Fibroblast of skin of right biceps (primary cell): ENCODE data around the gene TBCD.
"Not testable (repeated sequence)": the region's sequence is repeated elsewhere in the genome, so short reads cannot be mapped to it uniquely, and the experiment has no call there.

Source experiments
- DNase-seq: peaks from one replicate; pipeline ENCODE4 v3.0.0-alpha.2; 2013

Gene TBCD

DNA sequence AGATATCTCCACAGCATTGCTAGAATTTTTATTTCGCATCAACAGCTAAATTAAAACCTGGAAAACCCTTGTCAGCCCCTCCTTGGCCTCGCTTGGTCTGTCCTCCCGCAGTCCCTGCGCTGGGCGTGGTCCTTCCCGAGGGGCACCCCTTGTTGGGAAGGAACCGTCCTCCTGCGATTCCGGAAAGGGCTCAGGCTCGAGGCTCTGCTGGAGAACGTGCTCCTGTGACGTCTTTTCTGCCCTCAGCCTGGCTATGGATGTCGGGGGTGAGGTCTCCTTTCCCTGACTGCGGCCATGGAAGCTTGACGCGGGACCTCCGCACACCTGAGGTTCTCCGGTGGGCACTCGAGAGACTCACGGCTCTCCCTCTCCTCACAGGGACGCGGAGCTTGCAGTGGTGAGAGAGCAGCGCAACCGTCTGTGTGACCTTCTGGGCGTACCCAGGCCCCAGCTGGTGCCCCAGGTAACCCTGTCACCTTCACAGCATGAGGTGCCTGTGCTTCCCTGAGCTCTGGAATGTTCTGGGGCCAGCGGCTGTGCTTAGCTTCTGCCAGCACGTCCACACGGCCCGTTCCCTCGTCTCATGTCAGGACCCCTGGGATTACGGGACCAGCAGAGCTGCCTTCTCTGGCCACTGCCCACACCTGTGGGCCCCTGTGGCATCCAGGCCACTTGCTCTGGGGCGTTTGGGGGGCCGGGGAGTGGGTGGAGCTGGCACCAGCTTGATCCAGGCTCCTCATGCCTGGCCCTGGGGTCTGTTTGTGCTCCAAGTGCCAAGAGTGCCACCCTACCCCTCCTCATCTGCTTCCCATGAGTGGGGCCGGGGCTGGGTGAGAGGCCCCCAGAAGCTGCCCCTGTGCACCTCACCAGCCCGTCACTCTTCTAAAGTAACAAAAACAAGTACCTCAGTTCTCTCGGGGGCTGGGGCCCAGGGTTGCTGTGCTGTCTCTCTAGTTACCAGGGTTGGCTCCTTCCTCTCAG, 189.4 kb downstream of the TBCD start:
- DNase-seq, result no peak

DNA sequence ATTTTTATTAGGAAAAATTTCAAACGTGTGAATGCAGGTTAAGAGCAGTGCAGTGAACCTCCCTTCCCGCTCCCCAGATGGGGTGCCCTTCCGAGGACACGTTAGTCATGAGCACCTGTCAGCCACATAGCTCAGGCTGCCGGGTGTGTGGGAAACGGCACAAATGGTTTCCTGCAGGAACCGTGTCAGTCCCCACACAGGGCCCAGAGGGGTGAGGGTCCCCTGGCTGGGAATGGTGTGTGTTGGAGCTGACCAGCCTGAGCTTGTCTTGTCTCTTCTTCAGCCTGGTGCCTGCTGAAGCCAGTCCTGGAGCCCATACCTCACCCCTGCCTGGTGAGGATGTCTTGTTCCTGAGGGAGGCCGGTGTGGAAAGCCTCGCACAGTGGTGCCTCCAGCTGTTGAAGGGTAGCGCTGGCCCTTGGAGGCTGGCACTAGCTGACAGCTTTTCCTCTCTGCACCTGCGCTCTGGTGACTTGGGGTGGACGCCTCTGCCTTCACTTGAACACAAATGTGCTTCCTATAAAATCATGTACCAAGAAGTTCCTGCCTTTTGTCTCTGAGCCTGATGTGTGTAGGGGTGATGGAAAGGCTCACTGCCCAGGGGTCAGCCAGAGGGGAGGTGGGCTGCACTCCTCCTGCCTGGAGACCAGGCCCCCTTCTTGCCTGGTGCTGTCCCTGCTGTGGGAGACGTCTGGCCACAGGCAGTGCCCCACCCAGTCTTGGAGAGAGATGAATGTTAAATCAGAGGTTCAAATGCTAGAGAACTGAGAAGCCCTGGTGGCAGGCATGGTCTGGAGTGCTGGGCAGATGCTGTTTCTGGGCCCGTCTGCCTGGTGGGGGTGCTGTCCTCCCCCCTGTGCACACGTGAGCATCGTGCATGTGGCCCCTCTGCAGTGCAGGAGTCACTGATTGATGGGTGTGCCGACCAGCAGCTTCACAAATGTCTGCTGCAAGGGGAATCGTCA, 190.6 kb downstream of the TBCD start:
- no peak for DNase-seq

DNA sequence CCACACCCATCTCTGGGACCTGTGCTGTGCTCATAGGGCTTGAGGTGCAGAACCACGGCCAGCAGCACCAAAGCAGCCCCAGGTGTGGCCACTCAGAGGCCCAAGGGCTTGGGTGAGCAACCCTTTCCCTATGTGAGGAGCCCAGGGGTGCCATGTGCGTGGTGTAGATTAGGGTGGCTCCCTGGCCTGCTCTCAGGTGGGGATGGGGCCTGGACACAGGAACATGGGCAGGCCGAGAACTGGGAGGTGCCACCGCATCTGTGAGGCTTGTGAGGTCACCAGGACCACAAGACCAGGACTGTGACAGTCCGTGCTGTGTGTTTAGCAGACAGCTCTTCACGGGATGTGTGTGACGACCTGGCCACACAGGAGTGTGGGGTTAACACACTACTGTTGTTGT, 191.5 kb downstream of the TBCD start:
- no peak for DNase-seq

DNA sequence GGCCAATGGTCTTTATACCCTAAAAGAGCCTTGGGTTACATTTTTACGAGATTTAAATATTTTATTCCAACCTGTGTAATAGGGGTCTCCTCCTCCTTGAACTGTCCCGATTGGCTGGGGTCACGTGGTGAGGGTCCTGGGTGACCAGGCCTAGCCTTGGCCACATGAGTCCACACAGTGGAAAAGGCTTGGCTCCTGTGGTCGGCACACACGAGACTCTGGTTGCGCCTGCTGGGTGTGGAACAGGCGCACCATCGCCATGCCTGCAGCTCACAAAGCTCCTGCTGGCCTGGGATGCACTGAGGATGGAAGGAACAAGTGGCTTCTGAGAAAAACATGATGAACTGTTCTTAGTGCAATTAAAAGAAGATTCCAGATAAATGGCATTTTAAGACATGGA, 191.9 kb downstream of the TBCD start:
- no peak for DNase-seq

DNA sequence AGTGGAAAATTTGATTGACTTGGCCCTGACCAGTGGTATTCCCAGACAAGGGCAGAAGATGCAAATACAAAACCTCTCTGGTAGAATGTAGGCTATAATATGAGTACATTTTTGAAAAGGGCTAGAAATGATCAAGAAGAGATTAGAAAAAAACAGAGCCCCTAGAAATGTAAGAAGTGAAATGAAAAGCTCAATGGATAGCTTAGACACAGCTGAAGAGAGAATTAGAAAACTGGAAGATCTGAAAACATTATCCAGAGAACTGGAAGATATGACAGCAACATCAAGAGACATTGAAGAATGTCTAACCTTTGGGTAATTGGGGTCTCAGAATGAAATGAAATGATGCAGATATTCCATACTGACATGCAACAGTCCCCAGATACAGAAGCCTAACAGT, 193.1 kb downstream of the TBCD start:
- DNase-seq, result no peak

DNA sequence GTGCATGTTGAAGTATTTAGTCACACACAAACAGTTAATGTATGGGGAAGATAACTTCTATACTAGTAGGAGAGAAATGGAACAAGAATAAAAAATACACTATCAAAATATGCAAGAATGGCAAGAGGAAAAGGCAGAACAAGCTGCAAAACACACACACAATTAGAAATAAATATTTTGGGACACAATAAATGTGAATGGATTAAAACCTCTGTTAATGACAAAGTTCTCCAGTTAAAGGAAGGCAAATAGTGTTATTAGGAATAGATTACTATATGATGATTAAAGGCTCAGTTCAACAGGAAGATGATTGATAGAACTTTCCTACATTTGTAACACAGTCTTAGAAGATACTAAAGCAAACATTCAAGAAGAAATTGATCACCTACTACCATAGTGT, 194.2 kb downstream of the TBCD start:
- DNase-seq, result no peak

DNA sequence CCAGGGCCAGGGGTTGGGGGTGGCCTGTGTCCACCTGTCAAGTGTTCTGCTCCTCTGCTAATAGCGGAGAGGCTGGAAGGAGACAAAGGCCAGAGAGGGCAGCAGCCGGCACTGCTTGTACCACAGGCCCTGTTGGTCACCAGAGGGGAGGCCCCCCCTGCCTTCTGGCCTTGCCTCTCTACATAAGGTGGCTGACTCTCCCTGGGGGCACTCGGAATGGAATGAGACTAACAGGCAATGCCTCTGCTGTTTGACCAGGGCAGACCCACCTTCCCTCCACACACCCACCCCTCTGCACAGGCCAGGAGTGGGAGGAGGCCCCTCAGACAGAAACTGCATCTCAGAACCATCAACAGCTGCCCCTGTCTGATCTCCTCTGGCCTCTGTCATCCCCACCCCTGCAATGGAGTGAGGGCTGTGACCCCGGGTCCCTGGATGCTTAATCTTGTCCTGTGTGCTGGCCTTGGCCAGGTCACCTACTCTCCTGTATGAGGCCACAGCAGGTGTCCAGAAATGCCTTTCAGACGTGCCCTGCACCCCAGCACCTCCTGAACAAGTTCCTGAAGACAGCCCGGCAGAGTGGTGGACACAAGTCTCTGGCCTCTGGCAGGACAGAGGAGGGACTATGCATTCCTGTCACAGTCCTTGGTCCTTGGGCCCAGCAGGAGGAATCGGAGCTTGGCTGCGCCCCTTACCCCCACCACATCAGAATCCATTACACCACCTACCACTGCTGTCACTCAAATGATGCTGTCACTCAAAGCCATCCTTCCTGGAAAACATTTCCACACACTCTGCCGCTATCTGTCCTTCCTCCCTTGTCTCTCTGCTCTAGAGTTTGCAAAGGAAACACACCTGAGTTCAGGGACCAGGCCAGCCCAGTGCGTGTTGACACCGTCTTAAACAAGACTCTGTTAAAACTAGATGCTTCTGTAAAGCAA, 195.5 kb downstream of the TBCD start:
- DNase-seq, result no peak

DNA sequence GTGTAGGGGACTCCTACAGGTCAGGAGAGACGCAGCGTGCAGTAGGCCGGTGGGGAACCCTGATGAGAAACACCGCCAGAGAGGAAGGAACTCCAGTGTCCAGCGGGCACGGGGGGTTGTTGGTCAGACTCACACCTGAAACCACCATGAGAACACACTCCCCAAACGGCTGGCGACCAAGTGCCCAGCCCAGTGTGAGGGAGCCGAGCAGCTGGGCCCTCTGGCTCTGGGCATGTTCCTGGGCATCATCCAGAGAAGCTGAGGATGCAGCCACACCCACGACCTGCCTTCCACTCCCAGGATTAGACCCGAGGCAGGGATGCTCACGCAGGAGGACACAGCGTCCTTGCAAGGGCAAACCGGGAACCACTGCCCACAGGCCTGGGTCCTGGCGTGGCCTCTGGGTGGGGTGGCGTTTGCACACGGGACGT, 196.2 kb downstream of the TBCD start:
- DNase-seq, result no peak

DNA sequence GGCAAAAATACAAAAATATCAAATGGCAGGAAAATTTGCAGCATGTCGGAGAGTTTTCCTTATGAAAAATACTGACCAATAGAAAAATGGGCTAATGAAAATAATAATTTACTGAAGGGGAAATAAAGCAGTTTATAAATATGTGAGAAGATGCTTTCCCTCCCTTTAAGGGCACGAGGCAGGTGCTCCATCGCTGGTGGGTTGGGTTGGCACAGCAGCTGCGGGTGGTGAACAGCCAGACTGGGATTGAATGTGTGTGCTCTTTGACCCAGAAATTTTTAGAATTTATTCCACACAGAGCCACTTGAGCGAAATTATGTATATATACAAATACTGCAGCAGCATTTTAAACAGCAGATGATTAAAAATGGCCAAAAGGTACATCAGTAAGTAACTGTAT, 197.1 kb downstream of the TBCD start:
- DNase-seq, result no peak

DNA sequence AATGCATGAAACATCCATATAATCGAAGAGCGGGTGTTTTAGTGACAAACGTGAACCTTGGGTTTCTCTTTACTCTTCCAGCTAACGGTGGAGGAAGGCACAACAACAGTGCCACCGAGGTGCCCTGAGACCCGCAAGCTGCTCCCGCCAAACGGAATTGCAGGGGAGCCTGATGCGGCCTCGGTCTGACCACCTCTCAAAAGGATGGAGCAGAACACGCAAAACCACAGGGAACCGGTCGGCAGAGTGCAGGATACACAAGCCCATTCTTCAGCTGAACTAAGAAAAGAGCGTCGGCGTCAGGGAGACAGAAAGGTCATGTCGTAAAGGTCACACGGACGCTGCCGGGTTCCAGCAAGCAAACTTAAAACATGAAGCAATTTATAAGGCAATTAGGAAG, 197.5 kb downstream of the TBCD start:
- no peak for DNase-seq

DNA sequence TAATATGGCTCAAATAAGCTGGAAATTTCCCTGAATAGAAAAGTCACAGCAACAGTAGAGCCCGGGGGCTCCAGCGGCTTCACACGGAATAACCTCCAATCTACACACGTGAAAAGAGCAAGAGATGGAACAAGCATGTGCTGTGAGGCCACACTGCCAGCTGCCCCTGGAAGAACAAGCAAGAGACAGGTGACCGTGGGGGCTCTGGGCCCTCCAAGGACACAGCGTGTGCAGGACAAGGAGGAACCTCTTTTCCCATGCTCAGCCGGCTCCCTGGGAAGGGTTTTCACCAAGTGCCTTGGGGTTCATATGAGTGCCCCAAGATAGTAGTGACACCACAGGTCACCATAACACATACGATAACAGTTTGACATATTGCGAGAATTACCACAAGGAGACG, 198.1 kb downstream of the TBCD start:
- no peak for DNase-seq

DNA sequence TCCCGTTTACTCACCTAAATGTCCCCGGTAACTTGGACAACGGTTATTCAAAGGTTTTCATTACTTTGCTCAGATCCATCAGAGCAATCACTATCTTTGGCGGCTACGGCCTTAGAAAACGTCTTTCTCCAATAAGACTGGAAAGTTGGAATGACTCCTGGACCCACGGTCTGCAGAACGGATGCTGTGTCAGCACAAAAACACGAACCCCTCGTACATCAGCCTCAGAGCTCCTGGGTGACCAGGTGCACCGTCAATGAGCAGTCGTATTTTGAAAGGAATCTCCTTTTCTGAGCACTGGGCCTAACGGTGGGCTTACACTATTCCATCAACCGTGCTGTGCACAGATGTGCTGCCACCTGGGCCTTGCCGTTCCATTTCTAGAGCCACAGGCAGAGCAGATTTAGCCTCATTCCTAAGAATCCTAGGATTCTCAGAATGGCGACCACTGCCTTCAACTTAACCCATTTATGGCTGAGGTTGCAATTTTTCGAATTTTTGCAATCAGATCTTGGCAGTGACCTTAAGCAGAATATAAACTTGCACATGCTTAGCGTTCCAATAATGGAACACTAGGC, 198.7 kb downstream of the TBCD start:
- no peak for DNase-seq

DNA sequence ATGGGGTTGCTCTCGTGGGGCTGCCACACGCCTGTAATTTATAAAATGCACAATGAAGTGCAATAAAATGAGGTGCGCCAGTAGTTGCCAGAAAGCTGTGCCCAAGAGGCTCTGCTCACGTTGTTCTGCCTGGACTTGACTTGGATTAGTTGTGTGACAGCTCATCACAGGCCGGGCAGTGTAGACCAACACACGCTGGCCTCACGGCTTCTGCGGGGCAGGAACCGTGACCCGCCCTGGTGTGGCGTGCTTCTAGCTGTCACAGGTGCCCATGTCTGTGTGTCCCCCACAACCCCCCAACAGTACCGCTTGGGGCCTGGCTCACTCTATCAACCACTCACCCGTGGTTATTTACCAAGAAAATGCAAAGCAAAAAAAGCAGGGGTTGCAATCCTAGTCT, 200.2 kb downstream of the TBCD start:
- DNase-seq, result no peak

DNA sequence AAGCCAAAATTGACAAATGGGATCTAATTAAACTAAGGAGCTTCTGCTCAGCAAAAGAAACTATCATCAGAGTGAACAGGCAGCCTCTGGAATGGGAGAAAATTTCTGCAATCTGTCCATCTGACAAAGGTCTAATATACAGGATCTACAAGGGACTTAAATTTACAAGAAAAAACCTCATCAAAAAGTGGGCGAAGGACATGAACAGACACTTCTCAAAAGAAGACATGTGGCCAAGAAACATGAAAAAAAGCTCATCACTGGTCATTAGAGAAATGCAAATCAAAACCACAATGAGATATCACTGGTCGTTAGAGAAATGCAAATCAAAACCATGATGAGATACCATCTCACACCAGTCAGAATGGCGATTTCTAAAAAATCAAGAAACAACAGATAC, 203.2 kb downstream of the TBCD start:
- not testable (repeated sequence) for DNase-seq

DNA sequence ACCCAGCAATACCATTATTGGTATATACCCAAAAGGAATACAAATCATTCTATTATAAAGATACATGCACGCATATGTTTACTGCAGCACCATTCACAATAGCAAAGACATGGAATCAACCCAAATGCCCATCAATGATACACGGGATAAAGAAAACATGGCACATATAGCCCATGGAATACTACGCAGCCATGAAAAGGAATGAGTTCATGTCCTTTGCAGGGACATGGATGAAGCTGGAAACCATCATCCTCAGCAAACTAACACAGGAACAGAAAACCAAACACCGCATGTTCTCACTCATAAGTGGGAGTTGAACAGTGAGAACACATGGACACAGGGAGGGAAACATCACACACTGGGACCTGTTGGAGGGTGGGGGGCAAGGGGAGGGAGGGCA, 203.8 kb downstream of the TBCD start:
- DNase-seq, result not testable (repeated sequence)

DNA sequence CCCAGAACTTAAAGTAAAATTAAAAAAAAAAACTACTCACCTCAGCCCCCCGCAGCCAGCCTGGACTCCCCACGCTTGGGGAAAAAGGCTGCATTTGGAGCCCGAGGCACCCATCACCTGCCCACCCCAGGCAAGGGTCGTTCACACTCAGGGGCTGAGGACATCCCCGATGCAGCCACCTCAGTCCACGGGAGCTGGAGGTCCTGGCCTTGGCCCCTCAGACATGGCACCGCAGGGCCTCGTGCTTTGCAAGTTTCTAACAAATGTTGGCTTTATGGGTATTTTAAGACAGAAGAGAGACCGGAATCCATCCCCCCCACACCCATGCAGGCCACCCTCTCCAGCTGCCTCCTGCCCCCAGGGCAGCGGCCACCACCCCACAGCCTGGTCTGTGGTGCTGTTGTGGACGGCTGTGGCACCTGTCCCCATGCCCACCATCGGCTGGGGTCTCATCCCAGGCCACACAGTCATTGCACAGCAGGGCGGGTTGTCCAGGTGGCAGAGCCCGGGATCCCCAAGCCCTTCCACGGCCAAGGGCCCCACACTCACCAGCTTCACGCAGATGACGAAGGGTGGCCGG, 204.4 kb downstream of the TBCD start:
- no peak for DNase-seq

DNA sequence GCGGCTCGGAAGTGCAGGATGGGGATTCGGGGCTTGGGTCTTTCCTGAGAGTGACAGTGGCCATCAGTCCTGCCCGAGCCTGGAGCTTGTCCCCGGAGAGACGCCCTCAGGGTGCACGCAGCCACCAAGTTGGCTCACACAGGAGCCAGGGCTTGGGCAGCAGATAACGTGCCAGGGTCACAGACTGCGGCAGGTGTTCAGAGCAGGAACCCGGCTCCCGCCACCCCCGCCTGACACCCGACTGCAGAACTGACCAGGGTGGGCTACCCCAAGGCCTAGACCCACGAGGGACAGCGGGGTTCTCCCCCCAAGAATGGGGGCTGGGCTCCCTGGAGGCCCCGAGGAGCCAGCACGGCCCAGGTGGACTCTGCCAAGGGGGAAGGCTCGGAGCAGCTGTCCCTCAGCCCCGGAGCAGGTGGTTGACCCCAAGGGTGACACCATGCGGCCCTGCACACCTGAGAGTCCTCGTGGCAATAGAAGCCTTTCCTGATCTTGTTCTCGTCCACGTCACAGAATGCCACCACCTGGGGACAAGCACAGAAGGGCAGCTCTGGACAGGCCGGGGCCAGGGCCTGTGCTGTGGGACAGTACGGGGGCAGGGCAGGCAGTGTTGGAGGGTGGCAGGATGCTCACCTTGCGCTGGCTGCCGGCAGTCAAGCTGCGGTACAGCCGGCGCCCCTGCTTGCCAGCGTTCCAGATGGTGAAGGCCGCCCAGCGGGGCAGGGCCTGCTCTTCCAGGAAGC, 205.0 kb downstream of the TBCD start:
- no peak for DNase-seq

DNA sequence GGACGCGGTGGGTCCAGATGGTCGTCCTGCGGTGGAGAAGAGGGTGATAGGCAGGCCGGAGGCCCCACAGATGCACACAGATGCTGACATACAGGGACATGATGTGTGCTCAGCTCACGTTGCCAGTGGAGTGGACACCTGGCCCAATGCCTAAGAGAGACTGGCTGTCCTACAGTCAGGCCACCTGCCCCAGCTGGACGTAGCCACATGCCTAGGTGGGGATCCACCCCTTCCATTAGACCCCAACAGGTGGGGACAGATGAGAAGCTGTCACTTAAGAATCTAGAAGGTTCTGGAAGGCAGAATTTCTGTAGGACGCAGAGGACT, 205.6 kb downstream of the TBCD start:
- no peak for DNase-seq

DNA sequence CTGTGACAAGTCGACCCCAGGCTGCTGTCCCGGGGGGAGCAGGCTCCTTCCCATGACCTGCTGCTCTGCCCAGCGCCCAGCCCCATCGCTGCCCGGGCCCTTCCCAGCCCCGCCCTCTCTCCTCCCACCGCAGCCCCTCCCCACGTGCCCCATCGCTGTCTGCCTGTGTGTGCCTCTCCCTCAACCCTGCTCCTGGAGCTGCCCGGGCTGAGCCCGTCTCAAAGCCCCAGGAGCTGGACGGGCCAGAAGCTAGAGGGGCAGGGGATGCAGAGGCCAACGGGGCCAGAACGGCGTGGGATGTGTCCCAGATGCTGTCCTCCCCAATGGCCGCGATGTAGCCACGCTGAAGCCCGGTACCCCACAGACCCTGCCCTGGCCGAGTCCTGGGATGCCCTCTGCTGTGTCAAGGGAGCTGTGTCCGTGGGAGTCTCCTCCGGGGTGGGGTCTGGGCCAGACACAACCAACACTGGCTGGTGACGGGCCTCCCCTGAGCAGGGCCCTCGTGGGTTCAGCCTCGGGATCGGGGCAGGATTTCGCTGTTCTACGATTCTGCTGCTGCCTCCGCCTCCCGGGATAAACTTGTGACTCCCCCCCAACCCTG, 206.2 kb downstream of the TBCD start:
- no peak for DNase-seq

DNA sequence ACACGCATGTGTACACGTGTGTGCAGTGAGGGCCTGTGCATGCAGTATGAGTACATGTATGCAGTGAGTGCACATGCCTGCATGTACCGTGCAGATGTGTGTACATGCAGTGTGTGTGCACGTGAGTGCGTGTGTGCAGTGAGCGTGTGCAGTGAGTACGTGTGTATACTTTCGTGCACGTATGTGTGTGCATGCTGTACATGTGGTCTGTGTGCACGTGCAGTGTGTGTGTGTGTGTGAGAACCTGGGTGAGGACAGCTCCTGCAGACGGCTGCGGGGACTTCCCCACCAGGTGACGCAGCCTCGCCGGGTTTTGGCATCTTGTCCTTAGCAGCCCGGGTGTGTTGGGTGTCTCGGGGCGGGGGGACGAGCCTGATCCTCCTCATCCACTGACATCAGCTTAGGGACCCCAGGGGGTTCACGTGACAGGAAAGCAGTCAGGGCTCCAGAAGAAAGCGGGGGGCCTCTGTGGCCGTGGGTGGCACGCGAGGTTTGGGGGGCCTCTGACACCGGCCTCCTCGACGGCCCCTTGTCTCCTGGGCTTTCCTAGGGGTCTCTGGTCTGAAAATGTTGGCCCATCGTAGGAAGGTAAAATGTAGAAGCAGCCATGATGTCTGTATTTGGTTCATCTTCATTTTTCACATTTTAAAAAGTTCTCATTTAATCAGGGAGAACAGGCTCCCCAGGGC, 207.5 kb downstream of the TBCD start:
- no peak for DNase-seq
